WTC11 (cell line): ENCODE data around the gene EAF2. TPM values are rescaled to one million over a fixed set of nuclear protein-coding genes. Genes with fewer than 3 reads are reported as not detected.

Experiments used
- AFF4 ChIP-seq: sonication (generic); formaldehyde crosslinking; IDR thresholded peaks from 2 replicates; pipeline ENCODE4 v1.8.1; 2023; ENCODE audit warnings: mild to moderate bottlenecking, missing genetic modification reagents, borderline replicate concordance
- ATF2 ChIP-seq: sonication (generic); formaldehyde crosslinking; IDR thresholded peaks from 2 replicates; pipeline ENCODE4 v1.8.1; 2022; ENCODE audit warnings: low read depth, missing genetic modification reagents, borderline replicate concordance
- CREM ChIP-seq: sonication (generic); formaldehyde crosslinking; IDR thresholded peaks from 2 replicates; pipeline ENCODE4 v1.8.1; 2022; ENCODE audit warnings: mild to moderate bottlenecking, missing genetic modification reagents, moderate library complexity
- E2F1 ChIP-seq: sonication (generic); formaldehyde crosslinking; IDR thresholded peaks from 2 replicates; pipeline ENCODE4 v1.8.0; 2022; ENCODE audit warnings: mild to moderate bottlenecking, missing genetic modification reagents
- MLX ChIP-seq: sonication (generic); formaldehyde crosslinking; IDR thresholded peaks from 2 replicates; pipeline ENCODE4 v1.8.1; 2023; ENCODE audit warnings: mild to moderate bottlenecking, missing genetic modification reagents, moderate library complexity
- MXD4 ChIP-seq: fragments of 250-450 bp; sonication (Bioruptor Pico); IDR thresholded peaks from 2 replicates; pipeline ENCODE4 v1.8.0; 2021; ENCODE audit warnings: mild to moderate bottlenecking, moderate library complexity, borderline replicate concordance
- NR2C2 ChIP-seq: sonication (generic); formaldehyde crosslinking; IDR thresholded peaks from 2 replicates; pipeline ENCODE4 v1.8.0; 2022; ENCODE audit warnings: mild to moderate bottlenecking, missing genetic modification reagents
- OVOL2 ChIP-seq: fragments of 250-450 bp; sonication (Bioruptor Pico); IDR thresholded peaks from 2 replicates; pipeline ENCODE4 v1.9.0; 2021; ENCODE audit warnings: mild to moderate bottlenecking, borderline replicate concordance
- RORB ChIP-seq: fragments of 250-450 bp; sonication (Bioruptor Pico); IDR thresholded peaks from 2 replicates; pipeline ENCODE4 v1.9.0; 2021; ENCODE audit warnings: mild to moderate bottlenecking
- SMAD4 ChIP-seq: sonication (generic); formaldehyde crosslinking; IDR thresholded peaks from 2 replicates; pipeline ENCODE4 v1.8.0; 2022; ENCODE audit warnings: mild to moderate bottlenecking, missing genetic modification reagents
- SOX15 ChIP-seq: fragments of 250-450 bp; sonication (Bioruptor Pico); IDR thresholded peaks from 2 replicates; pipeline ENCODE4 v1.9.0; 2021; ENCODE audit warnings: mild to moderate bottlenecking
- TEAD1 ChIP-seq: sonication (generic); formaldehyde crosslinking; IDR thresholded peaks from 2 replicates; pipeline ENCODE4 v1.8.0; 2022; ENCODE audit warnings: mild to moderate bottlenecking, missing genetic modification reagents
- USF1 ChIP-seq: sonication (generic); formaldehyde crosslinking; IDR thresholded peaks from 2 replicates; pipeline ENCODE4 v1.8.0; 2022; ENCODE audit warnings: mild to moderate bottlenecking, missing genetic modification reagents
- ZBTB43 ChIP-seq: sonication (generic); formaldehyde crosslinking; IDR thresholded peaks from 2 replicates; pipeline ENCODE4 v1.8.1; 2023; ENCODE audit warnings: mild to moderate bottlenecking, missing genetic modification reagents
- ZNF121 ChIP-seq: sonication (generic); formaldehyde crosslinking; IDR thresholded peaks from 2 replicates; pipeline ENCODE4 v1.8.0; 2023; ENCODE audit warnings: missing genetic modification reagents
- ZNF219 ChIP-seq: sonication (generic); formaldehyde crosslinking; IDR thresholded peaks from 2 replicates; pipeline ENCODE4 v1.8.0; 2023; ENCODE audit warnings: missing genetic modification reagents, mild to moderate bottlenecking, borderline replicate concordance
- ZNF263 ChIP-seq: sonication (generic); formaldehyde crosslinking; IDR thresholded peaks from 2 replicates; pipeline ENCODE4 v1.8.1; 2022; ENCODE audit warnings: low read depth, mild to moderate bottlenecking, moderate library complexity, missing genetic modification reagents
- ZNF423 ChIP-seq: fragments of 250-450 bp; sonication (Bioruptor Pico); IDR thresholded peaks from 2 replicates; pipeline ENCODE4 v2.1.2; 2022; ENCODE audit warnings: mild to moderate bottlenecking, moderate library complexity
- ZNF671 ChIP-seq: fragments of 250-450 bp; sonication (Bioruptor Pico); IDR thresholded peaks from 2 replicates; pipeline ENCODE4 v1.8.0; 2021; ENCODE audit warnings: mild to moderate bottlenecking
- total RNA-seq: library from RNA; stranded (reverse); gene quantifications from 3 replicates; pipeline ENCODE4 v1.2.3, GENCODE V29; 2021
- TF ChIP-seq, protein P1 (sequence below): sonication (generic); formaldehyde crosslinking; IDR thresholded peaks from 2 replicates; pipeline ENCODE4 v1.8.0; 2023; ENCODE audit warnings: mild to moderate bottlenecking, missing genetic modification reagents
- TF ChIP-seq, protein P2 (sequence below): sonication (generic); formaldehyde crosslinking; IDR thresholded peaks from 2 replicates; pipeline ENCODE4 v1.8.1; 2023; ENCODE audit warnings: mild to moderate bottlenecking, moderate library complexity, missing genetic modification reagents
- TF ChIP-seq, protein P3 (sequence below): sonication (generic); formaldehyde crosslinking; IDR thresholded peaks from 2 replicates; pipeline ENCODE4 v1.8.0; 2022; ENCODE audit warnings: mild to moderate bottlenecking, missing genetic modification reagents

Gene EAF2
- total RNA-seq, 1 experiment from 2014 or later, result 5.3 TPM

DNA sequence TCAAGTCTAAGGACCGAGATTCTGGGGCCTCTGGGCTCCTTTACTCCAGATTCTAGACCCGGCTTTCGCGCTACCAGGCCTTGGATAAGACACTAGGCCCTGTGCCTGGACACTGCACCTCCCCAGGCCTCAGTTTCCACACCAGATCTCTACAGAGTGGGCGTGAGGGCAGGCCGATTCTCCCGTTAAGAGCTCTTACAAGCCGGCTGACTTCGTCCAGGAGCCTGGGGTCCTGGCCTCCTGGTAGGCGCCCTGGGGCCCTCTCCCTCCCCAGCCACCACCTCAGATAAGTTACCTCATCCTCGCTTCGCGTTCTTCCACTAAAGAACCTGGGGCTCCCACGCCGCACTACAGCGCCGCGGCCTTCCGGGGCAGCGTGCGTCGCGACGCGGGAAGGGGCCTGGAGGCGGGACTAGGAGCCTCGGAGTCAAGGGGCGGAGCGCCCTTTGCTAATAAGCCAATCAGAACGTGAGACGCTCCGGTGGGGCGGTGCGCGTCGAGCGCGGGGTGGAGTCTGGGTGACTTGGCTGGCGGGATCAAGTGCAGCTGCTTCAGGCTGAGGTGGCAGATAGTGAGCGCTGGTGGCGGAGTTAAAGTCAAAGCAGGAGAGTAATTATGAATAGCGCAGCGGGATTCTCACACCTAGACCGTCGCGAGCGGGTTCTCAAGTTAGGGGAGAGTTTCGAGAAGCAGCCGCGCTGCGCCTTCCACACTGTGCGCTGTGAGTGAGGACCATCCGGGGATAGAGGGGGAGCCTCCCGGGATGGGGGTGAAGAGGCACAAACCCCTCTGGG is at the start of gene EAF2, which contains the start of gene IQCB1 (continued):
- 0 out of 2 replicates have a peak, but pooled peaks have one; percentile 32 for TF ChIP-seq USF1 (CRISPR knock-in tag)
- TF ChIP-seq OVOL2, result no peak
- TF ChIP-seq E2F1 (CRISPR knock-in tag), result no peak
- TF ChIP-seq ZNF671 (CRISPR knock-in tag), result no peak
- TF ChIP-seq CREM, result no peak; the same call in 1 of the 2 replicates
- TF ChIP-seq, protein P1, sequence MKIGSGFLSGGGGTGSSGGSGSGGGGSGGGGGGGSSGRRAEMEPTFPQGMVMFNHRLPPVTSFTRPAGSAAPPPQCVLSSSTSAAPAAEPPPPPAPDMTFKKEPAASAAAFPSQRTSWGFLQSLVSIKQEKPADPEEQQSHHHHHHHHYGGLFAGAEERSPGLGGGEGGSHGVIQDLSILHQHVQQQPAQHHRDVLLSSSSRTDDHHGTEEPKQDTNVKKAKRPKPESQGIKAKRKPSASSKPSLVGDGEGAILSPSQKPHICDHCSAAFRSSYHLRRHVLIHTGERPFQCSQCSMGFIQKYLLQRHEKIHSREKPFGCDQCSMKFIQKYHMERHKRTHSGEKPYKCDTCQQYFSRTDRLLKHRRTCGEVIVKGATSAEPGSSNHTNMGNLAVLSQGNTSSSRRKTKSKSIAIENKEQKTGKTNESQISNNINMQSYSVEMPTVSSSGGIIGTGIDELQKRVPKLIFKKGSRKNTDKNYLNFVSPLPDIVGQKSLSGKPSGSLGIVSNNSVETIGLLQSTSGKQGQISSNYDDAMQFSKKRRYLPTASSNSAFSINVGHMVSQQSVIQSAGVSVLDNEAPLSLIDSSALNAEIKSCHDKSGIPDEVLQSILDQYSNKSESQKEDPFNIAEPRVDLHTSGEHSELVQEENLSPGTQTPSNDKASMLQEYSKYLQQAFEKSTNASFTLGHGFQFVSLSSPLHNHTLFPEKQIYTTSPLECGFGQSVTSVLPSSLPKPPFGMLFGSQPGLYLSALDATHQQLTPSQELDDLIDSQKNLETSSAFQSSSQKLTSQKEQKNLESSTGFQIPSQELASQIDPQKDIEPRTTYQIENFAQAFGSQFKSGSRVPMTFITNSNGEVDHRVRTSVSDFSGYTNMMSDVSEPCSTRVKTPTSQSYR (CRISPR knock-in tag), result no peak; the same call in 1 of the 2 replicates
- no peak for TF ChIP-seq RORB
- TF ChIP-seq, protein P2, sequence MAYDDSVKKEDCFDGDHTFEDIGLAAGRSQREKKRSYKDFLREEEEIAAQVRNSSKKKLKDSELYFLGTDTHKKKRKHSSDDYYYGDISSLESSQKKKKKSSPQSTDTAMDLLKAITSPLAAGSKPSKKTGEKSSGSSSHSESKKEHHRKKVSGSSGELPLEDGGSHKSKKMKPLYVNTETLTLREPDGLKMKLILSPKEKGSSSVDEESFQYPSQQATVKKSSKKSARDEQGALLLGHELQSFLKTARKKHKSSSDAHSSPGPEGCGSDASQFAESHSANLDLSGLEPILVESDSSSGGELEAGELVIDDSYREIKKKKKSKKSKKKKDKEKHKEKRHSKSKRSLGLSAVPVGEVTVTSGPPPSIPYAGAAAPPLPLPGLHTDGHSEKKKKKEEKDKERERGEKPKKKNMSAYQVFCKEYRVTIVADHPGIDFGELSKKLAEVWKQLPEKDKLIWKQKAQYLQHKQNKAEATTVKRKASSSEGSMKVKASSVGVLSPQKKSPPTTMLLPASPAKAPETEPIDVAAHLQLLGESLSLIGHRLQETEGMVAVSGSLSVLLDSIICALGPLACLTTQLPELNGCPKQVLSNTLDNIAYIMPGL (CRISPR knock-in tag), result peak; percentile 60; the same call in 1 of the 2 replicates
- TF ChIP-seq AFF4 (CRISPR knock-in tag), result 0 out of 2 replicates have a peak, but pooled peaks have one; percentile 31
- no peak for TF ChIP-seq ZNF423 (CRISPR knock-in tag)
- TF ChIP-seq ZNF219 (CRISPR knock-in tag), result no peak
- 0 out of 2 replicates have a peak, but pooled peaks have one; percentile 30 for TF ChIP-seq TEAD1 (CRISPR knock-in tag)
- no peak for TF ChIP-seq ATF2
- no peak for TF ChIP-seq ZNF263
- TF ChIP-seq MLX (CRISPR knock-in tag), result no peak
- no peak for TF ChIP-seq SMAD4 (CRISPR knock-in tag)
- TF ChIP-seq, protein P3, sequence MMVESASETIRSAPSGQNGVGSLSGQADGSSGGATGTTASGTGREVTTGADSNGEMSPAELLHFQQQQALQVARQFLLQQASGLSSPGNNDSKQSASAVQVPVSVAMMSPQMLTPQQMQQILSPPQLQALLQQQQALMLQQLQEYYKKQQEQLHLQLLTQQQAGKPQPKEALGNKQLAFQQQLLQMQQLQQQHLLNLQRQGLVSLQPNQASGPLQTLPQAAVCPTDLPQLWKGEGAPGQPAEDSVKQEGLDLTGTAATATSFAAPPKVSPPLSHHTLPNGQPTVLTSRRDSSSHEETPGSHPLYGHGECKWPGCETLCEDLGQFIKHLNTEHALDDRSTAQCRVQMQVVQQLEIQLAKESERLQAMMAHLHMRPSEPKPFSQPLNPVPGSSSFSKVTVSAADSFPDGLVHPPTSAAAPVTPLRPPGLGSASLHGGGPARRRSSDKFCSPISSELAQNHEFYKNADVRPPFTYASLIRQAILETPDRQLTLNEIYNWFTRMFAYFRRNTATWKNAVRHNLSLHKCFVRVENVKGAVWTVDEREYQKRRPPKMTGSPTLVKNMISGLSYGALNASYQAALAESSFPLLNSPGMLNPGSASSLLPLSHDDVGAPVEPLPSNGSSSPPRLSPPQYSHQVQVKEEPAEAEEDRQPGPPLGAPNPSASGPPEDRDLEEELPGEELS (CRISPR knock-in tag), result peak; percentile 69; the same call in 1 of the 2 replicates
- TF ChIP-seq MXD4, result no peak
- TF ChIP-seq SOX15 (CRISPR knock-in tag), result no peak
- no peak for TF ChIP-seq NR2C2 (CRISPR knock-in tag)
- no peak for TF ChIP-seq ZNF121 (CRISPR knock-in tag)
- TF ChIP-seq ZBTB43 (CRISPR knock-in tag), result no peak
